Gastrocnemius medialis (tissue), 4 donors: ENCODE data around the gene ANKH. TPM values are rescaled to one million over a fixed set of nuclear protein-coding genes. Genes with fewer than 3 reads are reported as not detected.

ENCODE experiments used
- ATAC-seq, 2 donors: fragments of 150-250 bp; one replicate each; pipeline ENCODE4 v1.9.1; 2016
- DNase-seq, 2 donors: peaks; one replicate each; pipeline ENCODE4 v3.0.0-alpha.2; 2019
- H3K27ac ChIP-seq, 4 donors: fragments of 200-600 bp; sonication (generic); 1 replicate in 1 of 4; 2 replicates in 3 of 4; pipeline ENCODE4 v1.5.1; 2016 to 2018; ENCODE audit warnings: mild to moderate bottlenecking in 2 of 4, moderate library complexity in 1 of 4
- H3K27me3 ChIP-seq, 3 donors: fragments of 200-600 bp; sonication (generic) in 2 of 3; 1 replicate in 1 of 3; 2 replicates in 2 of 3; pipeline versions ENCODE4 v1.5.1 to v1.6.0; 2016 to 2019; ENCODE audit warnings: mild to moderate bottlenecking in 1 of 3, moderate library complexity in 1 of 3
- H3K36me3 ChIP-seq, 2 donors: fragments of 200-600 bp; sonication (generic) in 1 of 2; one replicate each; pipeline ENCODE4 v1.5.1; 2017 to 2018
- H3K4me1 ChIP-seq, 2 donors: fragments of 200-600 bp; sonication (generic) in 1 of 2; one replicate each; pipeline ENCODE4 v1.5.1; 2016 to 2017; ENCODE audit warnings: mild to moderate bottlenecking in 2 of 2
- H3K4me3 ChIP-seq, 4 donors: fragments of 200-600 bp; sonication (generic) in 3 of 4; 1 replicate in 1 of 4; 2 replicates in 3 of 4; pipeline ENCODE4 v1.5.1; 2016 to 2019; ENCODE audit warnings: mild to moderate bottlenecking in 2 of 4
- H3K9me3 ChIP-seq, 3 donors: fragments of 200-600 bp; sonication (generic) in 2 of 3; 1 replicate in 1 of 3; 2 replicates in 2 of 3; pipeline ENCODE4 v1.5.1; 2016 to 2019
- CTCF ChIP-seq, 5 experiments: fragments of 450-650 bp in 3 of 5; fragments of 200-600 bp in 2 of 5; sonication (generic) in 2 of 5; IDR thresholded peaks in 4 of 5; conservative IDR thresholded peaks in 1 of 5; 1 replicate in 4 of 5; 2 replicates in 1 of 5; pipeline ENCODE4 v1.5.1; 2016 to 2019; ENCODE audit warnings: antibody characterized with exemption in 5 of 5, mild to moderate bottlenecking in 3 of 5, moderate library complexity in 3 of 5
- POLR2A ChIP-seq, 2 donors: fragments of 450-650 bp; IDR thresholded peaks; one replicate each; pipeline ENCODE4 v1.6.1; 2017; ENCODE audit warnings: antibody characterized with exemption in 2 of 2, mild to moderate bottlenecking in 2 of 2, moderate library complexity in 2 of 2
- in situ Hi-C, 4 donors: fragments of 200-750 bp; cut with MboI; loops; one replicate each; pipeline versions ENCODE4 v1.15.0 to v1.8.0; 2017; ENCODE audit warnings: low sequenced_read_pairs in 4 of 4
- intact Hi-C: fragments of 100-400 bp; cut with DNase I; formaldehyde crosslinking; loops from one replicate; pipeline ENCODE4 v1.15.1; 2023; ENCODE audit warnings: low total_unique reads
- total RNA-seq, 4 donors: library from RNA; depleted of rRNA; stranded (reverse); fragments of >200 nt; gene quantifications; one replicate each; pipeline versions ENCODE4 v1.1.0 to v1.2.3, GENCODE V29; 2016

ANKH gene
- total RNA-seq, 4 donors from 2014 or later = 33.5 to 52.1 (median 36.0) TPM

- in situ Hi-C loops (no loop called here), intact Hi-C loops (loop anchor here (2.0 kb wide), 1 partner anchor 21 kb away; no protein-coding TSS in a partner anchor)
- Histone ChIP-seq H3K27me3 (no peaks in the 10 kb centered on the region), H3K36me3 (no peaks in the 10 kb centered on the region), H3K4me1 (peaks cover 58 to 59% of the 10 kb centered on the region in 2 donors), H3K4me3 (peak overlapping the region in 1 of 4 donors; percentile 19), H3K27ac (peak overlapping the region; percentile 26 to 58 (median 52)), H3K9me3 (no peaks in the 10 kb centered on the region)
- TF ChIP-seq CTCF (IDR thresholded peaks at IDR 0.05 in 4 of 5, conservative IDR thresholded peaks at IDR 0.05 in 1 of 5) (no peak), POLR2A (IDR thresholded peaks at IDR 0.05) (no peak)
- DNase-seq (no peak), ATAC-seq (no peak)
Measured at GRCh38 chr5:14810282-14810681, 61.3 kb downstream of the ANKH start.

- Histone ChIP-seq H3K27me3 (no peaks in the 10 kb centered on the region), H3K4me1 (peaks cover 58 to 59% of the 10 kb centered on the region in 2 donors), H3K27ac (peak overlapping the region; percentile 26 to 58 (median 52)), H3K36me3 (no peaks in the 10 kb centered on the region), H3K4me3 (peak overlapping the region in 1 of 4 donors; percentile 19), H3K9me3 (no peaks in the 10 kb centered on the region)
- DNase-seq = peak; percentile 31 to 53
- no peak for TF ChIP-seq CTCF (IDR thresholded peaks at IDR 0.05 in 4 of 5, conservative IDR thresholded peaks at IDR 0.05 in 1 of 5)
- TF ChIP-seq POLR2A (IDR thresholded peaks at IDR 0.05) = no peak
- in situ Hi-C loops (no loop called here), intact Hi-C loops (loop anchor here (2.0 kb wide), 1 partner anchor 21 kb away; no protein-coding TSS in a partner anchor)
- ATAC-seq = peak; percentile 46 to 49
Measured at GRCh38 chr5:14809369-14810155, 62.0 kb downstream of the ANKH start.

- intact Hi-C loops = no loop called here
Measured at GRCh38 chr5:14807471-14807870, 64.1 kb downstream of the ANKH start.

GRCh38 chr5:14806456-14806855 lies 65.1 kb downstream of the ANKH start:
- Histone ChIP-seq H3K4me3 (peak overlapping the region in 1 of 4 donors; percentile 11), H3K9me3 (no peaks in the 10 kb centered on the region), H3K27me3 (no peaks in the 10 kb centered on the region), H3K27ac (peak overlapping the region; percentile 19 to 69 (median 60)), H3K4me1 (peaks cover 42 to 48% of the 10 kb centered on the region in 2 donors), H3K36me3 (no peaks in the 10 kb centered on the region)
- TF ChIP-seq CTCF (IDR thresholded peaks at IDR 0.05 in 4 of 5, conservative IDR thresholded peaks at IDR 0.05 in 1 of 5) (no peak), POLR2A (IDR thresholded peaks at IDR 0.05) (peak in 1 of 2 donors; percentile 22)
- intact Hi-C loops (no loop called here), in situ Hi-C loops (no loop called here)
- DNase-seq (peak in 1 of 2 donors; percentile 50), ATAC-seq (peak; percentile 71 to 77)

More at GRCh38 chr5:14807471-14807870, 64.1 kb downstream of the ANKH start:
- no peak overlapping the region for H3K4me3 ChIP-seq
- H3K4me1 ChIP-seq = peaks cover 53 to 54% of the 10 kb centered on the region in 2 donors
- in situ Hi-C loops = no loop called here
- no peaks in the 10 kb centered on the region for H3K36me3 ChIP-seq
- TF ChIP-seq POLR2A (IDR thresholded peaks at IDR 0.05) (no peak), CTCF (IDR thresholded peaks at IDR 0.05 in 4 of 5, conservative IDR thresholded peaks at IDR 0.05 in 1 of 5) (no peak)
- no peaks in the 10 kb centered on the region for H3K9me3 ChIP-seq
- peak overlapping the region in 3 of 4 donors; percentile 53 to 69 (median 66) for H3K27ac ChIP-seq
- ATAC-seq (no peak), DNase-seq (no peak)
- H3K27me3 ChIP-seq = no peaks in the 10 kb centered on the region
